22Rv1 (cell line): ENCODE results near the gene ZC3H13.

Experiments
- H3K27ac ChIP-seq: fragments of 450-650 bp; 2 replicates; pipeline ENCODE4 v1.5.1; 2017
- ZFX ChIP-seq: fragments of 450-650 bp; IDR thresholded peaks from 2 replicates; pipeline ENCODE4 v1.6.1; 2017; ENCODE audit warnings: antibody characterized with exemption, borderline replicate concordance
- TF ChIP-seq, protein P1 (sequence below): fragments of 450-650 bp; IDR thresholded peaks from 2 replicates; pipeline ENCODE4 v1.5.1; 2017; ENCODE audit warnings: mild to moderate bottlenecking

The ZC3H13 gene

DNA sequence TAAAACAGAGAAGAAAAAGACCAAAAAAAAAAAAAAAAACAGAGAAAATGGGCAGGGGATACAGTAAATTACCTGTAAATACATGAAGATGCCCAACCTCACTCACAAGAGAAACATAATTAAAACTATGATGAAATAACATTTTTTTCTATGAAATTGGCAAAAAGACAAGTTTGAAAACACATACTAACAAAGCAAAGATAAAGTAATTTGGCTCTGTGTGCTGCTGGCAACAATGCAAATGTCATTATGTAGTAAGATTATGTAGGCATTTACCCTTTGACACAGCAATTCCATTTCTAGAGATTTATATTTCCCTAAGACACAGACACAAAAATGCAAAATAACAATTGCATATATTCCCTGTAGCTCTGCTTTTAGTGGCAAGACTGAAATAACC, 20.2 kb downstream of the ZC3H13 start:
- TF ChIP-seq ZFX: no peak
- TF ChIP-seq, protein P1, sequence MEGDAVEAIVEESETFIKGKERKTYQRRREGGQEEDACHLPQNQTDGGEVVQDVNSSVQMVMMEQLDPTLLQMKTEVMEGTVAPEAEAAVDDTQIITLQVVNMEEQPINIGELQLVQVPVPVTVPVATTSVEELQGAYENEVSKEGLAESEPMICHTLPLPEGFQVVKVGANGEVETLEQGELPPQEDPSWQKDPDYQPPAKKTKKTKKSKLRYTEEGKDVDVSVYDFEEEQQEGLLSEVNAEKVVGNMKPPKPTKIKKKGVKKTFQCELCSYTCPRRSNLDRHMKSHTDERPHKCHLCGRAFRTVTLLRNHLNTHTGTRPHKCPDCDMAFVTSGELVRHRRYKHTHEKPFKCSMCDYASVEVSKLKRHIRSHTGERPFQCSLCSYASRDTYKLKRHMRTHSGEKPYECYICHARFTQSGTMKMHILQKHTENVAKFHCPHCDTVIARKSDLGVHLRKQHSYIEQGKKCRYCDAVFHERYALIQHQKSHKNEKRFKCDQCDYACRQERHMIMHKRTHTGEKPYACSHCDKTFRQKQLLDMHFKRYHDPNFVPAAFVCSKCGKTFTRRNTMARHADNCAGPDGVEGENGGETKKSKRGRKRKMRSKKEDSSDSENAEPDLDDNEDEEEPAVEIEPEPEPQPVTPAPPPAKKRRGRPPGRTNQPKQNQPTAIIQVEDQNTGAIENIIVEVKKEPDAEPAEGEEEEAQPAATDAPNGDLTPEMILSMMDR: no peak
- H3K27ac ChIP-seq: no peak overlapping the region

GRCh38 chr13:46031581-46032263, 20.8 kb downstream of the ZC3H13 start:
- H3K27ac ChIP-seq: no peak overlapping the region
- TF ChIP-seq ZFX: no peak
- TF ChIP-seq, protein P1: no peak

DNA sequence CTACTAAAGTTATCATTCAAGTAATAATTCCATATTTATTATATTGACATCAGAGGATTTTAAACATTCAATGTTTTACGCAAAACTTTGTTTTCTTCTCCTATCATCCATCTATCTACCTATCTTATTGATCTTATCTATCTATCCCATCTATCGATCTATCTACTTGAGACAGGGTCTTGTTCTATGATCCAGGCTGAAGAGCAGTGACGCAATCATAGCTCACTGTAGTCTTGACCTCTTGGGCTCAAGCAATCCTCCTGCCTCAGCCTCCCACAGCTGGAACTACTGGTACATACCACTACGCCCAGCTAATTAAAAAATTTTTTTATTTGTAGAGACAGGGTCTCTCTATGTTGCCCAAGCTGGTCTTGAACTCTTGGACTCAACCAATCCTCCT, 27.4 kb downstream of the ZC3H13 start:
- H3K27ac ChIP-seq: no peak overlapping the region
- TF ChIP-seq, protein P1: no peak
- TF ChIP-seq ZFX: no peak

GRCh38 chr13:46022481-46022880, 30.1 kb downstream of the ZC3H13 start:
- TF ChIP-seq, protein P1: no peak

GRCh38 chr13:46016216-46016615, 36.3 kb downstream of the ZC3H13 start:
- TF ChIP-seq, protein P1: no peak
- no peak for TF ChIP-seq ZFX
- no peak overlapping the region for H3K27ac ChIP-seq

More at GRCh38 chr13:46022481-46022880, 30.1 kb downstream of the ZC3H13 start:
- H3K27ac ChIP-seq: no peak overlapping the region

DNA sequence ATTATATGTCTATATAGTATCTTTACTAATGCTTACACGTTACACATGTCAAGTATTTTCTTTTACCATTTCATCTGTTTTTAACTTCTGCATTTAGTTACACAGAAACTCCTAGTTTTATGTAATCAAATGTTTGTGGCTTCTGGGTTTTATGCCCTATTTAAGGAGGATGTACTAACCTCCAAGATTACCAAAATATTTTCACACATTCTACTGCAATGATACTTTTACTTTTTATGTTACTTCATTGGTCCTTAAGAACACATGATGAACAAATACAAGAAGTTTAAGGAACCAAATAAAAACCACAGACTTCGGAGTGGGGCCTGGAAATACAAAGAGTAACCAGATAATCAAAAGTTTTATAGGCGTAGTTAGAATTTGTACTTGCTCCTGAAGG, 37.2 kb downstream of the ZC3H13 start:
- TF ChIP-seq, protein P1: no peak
- no peak for TF ChIP-seq ZFX
- no peak overlapping the region for H3K27ac ChIP-seq

- H3K27ac ChIP-seq: no peak overlapping the region
- no peak for TF ChIP-seq ZFX
- TF ChIP-seq, protein P1: no peak
These were observed 40.1 kb downstream of the ZC3H13 start for GRCh38 chr13:46012404-46012803.
